Stimulated activated CD4-positive, alpha-beta T cell treated with anti-CD3 and anti-CD28 coated beads, Interleukin-15, amount 100 ng/mL, for 48 hours (primary cell): ENCODE results near the gene HPS4.

Experiments used
- DNase-seq, 2 donors: peaks; one replicate each; pipeline ENCODE4 v3.0.0-alpha.2; 2020; ENCODE audit warnings: low read depth in 2 of 2

Gene HPS4

DNA sequence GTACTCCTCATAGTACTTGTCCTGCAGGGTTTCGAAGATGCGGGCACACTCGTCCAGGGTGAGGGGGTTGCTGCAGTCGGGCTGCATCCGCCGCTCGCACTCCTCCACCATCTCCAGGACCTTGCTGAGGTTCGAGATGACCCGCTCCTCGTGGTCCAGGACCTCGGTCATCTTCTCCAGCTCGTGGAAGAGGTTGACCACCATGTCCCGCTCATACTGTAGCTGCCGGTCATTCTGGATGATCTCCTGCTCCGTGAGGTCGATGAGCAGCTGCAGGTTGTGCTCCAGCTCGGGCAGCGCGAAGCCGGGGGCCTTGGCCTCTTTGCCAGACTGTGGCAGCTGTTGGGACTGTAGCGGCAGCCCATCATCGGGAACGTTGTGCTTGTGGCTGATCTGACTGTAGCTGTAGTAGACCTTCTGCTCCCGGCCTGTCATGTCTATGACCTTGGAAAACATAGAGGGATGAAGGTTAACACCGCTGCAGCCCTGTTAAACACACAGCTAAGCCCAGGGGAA, 15.7 kb upstream of the HPS4 start:
- no peak for DNase-seq

DNA sequence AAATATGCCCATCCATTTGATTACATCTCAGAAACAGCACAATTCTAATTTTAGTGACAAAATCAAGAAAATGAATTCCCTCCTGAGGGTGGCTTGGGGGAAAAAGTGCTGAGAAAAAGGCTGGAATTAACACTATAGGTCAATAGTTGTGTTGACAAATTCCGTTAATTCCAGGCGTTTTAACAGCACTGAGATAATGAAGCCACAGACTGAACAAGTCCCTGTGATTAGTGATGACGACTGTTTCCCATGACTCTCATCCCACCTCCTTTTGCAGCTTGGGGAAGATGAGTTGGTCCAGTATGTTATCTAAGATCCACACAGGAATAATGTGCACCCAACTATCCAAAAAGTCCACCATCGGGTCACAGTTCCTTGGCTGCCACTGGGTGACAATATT, 12.9 kb upstream of the HPS4 start:
- DNase-seq, result no peak

DNA sequence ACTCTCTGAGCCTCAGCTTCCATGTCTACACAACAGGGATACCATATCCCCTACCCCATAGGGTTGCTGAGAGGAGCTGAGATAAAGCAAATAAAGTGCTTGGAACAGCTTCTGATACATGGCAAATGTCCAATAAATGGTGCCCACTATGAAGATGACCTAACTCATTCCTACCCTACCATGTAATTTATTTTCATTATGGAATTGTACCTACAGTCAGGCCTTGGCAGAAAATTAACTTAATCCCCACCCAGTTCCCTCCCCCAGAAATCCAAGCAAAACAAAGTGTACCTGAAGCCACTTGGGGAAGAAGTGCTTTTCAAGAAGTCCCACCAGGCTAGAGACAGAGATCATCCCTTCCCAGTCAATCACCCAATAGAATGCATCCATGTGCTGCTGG, 10.9 kb upstream of the HPS4 start:
- DNase-seq, result no peak

DNA sequence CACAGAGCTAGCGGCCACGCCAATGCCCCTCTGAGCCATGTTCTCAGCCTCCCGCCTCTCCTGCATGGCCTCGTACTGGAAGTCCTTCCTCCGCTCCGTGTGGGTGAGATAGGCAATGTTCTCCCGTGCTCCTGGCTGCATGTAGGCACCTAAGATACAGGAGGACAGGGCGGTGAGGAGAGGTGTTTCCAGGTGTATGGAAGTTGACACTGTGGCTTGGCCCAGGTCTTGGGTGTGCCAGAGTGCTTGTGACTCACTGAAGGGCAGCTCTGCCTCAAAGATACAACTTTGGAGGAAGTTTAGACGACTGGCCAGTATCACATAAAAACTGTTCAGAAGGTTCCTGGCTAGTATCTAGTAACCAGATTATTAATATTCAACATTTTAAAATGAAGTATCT, 8.6 kb upstream of the HPS4 start:
- no peak for DNase-seq

DNA sequence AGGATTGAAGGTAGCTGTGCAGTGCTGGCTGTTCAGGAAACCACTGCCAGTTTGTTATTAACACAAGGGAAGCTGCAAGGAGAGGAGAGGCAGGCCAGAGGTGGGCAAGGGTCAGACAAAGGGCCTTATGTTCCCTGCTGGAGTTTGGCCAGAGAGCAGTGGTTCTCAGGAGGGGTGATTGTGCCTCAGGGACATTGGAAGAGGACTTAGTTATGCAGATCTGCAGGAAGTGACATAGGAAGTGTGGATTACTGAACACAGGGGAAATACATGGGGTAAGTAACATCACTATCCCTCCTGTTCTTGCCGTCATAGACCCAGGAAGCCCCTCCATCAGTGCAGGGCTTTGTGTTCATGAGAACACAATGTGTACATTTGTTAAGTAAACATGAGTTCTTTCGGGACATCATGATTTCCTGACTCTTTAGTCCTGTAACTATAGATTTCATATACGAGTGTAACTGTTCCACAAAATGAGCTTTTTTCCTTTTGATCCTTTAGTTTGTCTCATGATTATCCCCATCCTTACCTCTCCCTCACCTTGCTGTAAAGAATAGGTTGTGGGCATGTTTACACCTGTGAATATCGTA, 6.0 kb upstream of the HPS4 start:
- DNase-seq, result no peak

DNA sequence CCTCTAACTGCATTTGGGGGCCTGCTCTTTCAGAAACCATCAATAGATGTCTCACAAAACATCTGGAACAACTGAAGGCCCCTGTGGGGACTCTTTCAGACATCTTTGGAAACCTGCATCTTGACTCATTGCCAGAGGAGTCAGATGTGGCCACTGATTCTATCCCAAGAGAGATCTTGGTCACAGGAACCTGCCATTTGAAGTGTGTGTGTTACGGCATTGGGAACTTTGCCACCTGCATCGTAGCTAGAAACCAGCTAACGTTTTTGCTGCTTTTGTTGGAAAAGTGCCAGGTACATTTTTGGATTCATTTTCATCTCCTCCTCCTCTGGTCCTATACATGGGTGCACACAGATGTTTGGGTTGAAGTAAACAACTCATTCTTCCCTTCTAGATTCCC, 4.4 kb upstream of the HPS4 start:
- DNase-seq, result no peak

DNA sequence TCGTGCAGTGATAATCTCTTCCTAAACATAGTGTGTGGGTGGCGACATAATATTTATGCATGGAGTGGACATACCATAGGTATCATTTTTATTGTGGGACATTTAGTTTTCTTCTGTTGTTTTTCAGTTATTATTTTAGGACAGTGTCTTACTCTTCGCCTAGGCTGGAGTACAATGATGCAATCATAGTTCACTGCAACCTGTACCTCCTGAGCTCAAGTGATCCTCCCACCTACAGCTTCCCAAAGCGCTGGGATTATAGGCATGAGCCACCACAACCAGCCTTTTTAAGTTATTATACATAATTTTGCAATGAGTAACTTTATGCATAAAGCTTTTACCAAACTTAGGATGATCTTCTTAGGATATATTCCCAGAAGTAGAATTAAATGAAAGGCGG, 2.8 kb upstream of the HPS4 start:
- DNase-seq, result no peak

DNA sequence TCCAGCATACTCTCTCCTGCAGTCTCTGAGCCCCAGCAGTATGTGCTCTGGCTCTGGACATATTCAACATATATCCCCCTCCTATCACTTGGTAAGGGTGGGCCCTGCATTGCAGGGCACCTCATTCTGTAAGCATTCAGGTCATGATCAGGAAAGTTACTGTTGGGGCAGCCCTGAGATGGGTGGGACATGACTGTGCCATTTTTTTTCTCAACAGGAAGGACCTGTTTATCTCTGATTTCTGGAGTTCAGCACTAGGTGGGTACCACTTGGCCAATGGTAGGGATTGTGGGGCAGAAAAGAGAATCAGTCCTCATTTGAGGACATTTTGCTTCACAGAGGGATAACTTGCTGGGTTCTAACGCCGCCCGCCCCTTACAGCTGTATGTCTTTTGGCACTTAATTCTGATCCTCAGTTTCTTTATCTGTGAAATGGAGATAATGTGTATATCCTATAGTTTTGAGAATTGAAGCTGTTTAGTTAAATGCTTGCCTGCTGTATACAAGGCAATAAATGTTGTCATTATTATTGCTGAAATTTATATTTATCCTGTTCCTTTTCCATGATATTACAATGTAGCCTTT, 2.3 kb upstream of the HPS4 start:
- DNase-seq, result no peak

DNA sequence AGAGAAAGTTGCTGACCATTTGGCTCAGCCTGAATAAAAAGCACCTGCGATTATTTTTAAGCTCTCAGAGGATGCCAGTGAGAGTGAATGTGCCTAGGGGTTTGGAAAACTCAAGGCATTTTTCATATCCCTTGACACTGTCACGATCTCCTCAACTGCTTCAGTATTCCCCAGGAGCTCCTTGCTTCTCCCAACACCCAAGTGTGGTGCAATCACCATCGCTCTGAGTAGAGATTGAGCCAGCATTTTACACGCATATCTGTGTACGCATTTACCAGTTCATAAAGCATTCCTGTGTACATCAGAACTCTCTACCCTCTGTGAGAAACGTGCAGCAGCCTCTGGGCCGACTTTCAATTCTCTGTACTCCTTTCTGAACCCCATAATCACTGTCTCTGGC, 1.4 kb upstream of the HPS4 start:
- DNase-seq, result no peak

DNA sequence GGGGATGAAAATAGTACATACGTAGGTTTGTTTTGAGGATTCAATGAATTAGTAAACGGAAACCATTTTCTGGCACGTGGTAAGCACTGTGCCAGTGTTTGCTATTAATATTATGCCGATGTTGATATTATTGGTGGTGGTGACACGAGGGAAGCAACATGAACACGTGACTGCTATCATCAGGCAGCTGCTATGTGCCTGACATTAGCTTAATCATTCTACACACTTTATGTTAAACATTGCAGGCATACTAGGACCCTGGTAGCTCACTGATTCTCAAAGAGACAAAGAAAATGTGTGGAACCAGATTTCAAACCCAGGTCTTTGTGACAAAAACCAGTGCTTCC, 750 bp upstream of the HPS4 start:
- no peak for DNase-seq

DNA sequence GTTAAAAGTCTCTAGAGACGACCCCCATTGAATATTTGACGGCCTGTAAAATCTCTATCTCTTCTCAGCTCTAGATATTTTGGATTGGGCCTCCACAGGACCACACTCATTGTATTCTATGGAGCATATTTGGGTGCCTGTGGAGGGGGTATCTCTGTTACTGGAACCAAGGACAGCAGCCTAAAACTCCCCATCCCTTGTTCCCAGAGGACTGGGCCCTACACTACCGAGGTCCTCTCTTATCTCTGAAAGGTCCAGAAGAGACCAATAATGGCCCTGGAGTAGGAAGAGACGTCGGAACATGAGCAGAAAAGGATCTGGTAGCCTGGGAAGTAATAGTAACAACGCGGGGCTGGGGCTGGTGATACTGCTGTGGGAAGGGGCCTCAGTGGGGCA, 542 bp downstream of the HPS4 start:
- no peak for DNase-seq

DNA sequence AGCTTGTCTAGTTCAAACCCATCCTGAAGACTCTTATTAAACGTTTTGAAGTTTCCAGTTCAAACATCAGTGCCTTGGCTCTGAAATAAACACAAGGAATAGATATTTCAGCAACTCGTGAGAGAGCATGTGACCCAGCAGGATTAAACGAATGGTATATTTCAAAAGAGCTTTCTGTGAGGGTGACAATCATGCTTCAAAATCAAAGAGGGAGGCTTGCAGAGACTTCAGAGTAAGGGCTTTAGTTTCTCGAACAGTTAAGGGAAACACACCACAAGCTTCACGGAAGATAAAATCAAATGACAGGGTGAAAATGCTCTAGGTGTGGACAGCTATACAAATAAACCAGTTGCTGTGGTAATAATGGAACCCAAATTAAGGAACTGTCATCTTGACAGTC, 1.4 kb downstream of the HPS4 start:
- DNase-seq, result no peak

DNA sequence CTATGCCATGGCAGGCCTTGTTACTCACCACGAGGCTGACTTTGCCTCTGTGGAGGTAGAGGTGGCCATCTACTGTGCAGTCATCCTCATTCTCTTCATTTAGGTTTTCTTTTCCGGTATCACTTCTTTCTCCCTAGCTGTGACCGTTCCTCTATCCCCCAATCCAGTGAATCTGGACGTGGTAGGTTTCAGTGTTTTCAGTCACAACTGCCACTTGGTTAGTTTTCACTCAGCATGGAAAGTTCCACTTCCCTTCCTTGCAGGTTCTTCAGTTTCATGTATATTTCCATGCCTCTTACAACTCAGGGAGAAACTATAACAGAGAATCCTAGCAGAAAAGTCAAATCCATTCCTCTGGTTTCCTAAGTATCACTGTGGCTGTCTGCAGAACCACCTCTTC, 1.9 kb downstream of the HPS4 start:
- DNase-seq, result no peak

DNA sequence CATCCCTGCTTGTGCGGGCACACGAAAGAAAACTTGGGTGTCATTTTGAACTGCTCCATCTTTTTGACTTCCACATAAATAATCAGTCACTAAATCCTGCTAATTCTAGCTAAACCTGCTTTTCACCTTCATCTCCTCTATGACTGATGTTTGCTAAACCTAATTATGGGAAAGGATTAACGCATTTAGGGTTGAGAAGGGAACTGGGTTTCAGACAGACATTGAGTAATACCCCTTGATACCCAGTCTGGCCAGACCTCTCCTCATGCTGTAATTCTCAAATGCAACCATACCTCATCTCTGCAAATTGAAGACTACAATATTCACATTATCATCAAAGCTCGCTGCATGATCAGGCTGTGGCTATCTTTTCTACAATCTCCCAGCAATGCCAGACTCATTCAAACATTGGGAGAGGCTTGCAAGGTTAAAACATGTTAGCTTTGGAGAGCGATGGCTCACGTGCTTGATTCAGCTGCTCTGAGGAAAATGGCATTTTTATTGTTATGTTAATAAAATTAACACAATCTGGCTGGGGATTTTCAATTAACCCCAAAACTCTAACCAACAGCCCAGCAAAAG, 2.4 kb downstream of the HPS4 start:
- DNase-seq, result no peak

DNA sequence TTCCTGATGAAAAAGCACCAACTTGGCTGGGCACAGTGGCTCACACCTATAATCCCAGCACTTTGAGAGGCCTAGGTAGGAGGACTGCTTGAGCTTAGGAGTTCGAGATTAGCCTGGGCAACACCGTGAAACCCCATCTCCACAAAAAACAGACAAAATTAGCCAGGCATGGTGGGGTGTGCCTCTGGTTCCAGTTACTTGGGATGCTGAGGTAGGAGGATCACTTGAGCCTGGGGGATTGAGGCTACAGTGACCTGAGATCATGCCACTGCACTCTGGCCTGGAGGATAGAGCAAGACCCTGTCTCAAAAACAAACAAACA, 3.0 kb downstream of the HPS4 start:
- no peak for DNase-seq

DNA sequence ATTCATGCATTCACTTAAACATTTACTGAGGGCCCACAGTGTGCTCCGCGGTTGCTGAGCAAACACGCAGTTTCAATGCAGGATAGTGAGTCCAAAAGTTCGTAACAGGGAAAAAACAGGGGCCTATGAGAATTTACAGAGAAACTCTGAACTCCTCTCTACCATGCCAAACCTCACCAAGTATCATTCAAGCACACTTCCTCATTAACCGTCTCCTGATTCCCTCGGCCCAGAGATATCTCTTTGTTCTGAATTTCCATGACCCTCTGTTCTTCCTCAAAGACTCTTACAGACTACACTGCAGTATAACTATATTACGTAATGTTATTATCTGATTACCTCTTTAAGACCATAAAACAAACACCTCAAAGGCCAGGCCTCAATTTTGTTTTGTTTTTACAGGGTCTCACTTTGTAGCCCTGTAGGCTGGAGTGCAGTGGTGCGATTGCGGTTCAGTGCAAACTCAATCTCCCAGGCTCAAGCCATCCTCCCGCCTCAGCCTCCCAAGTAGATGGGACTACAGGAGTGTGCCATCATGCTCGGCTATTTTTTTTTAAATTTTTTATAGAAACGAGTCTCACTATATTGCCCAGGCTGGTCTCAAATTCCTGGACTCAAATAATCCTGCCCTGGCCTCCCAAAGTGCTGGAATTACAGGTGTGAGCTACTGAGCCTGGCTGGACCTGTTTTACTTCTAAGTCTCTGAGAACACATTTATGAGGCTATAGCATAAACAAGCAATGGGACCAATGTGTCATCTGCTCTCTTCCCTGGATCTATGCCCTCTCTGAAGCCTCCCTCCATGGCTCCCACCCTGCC, 3.6 kb downstream of the HPS4 start:
- DNase-seq, result no peak

DNA sequence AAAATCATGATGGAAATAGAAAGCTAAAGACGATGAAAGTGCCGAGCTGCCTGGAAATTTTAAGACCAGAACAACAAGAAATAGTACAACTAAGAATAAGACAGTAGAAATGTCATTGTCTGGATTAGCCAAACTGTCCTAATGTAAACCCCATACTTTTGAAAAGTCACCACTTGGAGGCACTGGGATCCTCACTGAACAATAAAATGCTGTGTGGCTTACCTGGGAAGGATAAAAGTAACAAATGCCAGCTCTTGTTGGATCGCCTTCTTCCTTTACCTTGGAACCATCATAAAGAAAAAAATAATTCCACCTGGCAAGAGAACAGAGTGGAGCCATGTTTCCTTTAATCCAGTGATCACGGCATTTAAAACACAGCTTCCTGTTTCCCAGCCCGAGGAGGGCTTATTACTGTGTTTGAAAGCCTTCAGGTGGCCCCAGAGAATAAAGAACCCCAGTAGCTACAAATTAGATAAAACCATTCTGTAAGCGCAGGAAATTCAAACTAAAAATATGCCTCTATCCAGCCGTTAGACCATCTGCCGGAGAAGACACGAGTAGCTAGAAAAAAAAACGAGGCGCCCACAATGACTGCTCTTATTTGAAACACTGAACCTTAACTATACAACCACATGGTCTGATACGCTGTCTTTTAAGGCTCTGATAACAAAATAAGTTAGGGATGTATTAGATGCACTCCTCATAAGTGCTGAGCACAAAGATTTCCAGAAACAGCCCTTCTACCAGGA, 4.4 kb downstream of the HPS4 start:
- DNase-seq, result no peak

DNA sequence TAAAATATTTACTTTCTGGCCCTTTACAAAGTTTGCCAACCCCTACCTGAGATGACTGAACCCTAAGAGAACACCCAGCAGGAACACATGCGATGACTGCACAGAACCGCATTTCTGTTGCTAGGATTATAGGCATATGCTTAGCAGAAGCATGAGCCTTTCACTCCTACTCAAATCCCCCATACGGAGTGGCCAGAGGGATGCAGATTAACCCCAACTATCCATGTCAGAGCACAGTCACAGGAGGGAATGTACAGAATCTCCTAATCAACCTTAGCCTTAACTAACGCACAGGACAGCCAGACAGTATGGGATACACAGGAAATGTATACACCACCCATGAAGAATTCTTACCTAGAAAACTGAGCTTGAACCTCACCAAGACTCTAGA, 6.2 kb downstream of the HPS4 start:
- no peak for DNase-seq

DNA sequence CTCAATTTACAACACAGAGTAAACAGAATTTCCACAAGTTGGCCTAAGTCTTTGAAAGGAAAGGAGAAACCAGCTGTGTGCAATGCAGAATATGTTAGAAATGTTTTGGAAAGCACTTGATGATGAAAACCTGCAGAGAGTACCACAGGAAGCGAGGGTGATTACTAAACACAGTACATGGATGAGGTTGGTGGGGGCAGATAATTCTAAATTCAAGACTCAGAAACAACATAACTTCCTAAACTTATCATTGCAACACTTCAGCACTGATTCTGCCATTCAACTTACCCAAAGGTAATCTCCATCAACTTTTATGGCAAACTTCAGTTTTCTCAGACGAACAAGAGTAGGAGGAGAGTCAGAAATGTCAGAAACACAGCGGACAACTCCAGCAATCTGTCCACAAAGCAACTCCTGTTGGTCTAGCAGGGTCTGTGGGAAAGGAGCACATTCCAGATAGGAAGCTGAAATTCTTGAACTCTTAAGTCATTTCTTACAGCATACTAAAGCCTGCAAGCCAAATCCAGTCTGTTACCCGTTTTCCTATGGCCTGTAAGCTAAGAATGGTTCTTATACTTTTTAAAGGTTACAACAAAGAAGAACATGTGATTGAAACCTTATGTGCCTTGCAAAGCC, 6.8 kb downstream of the HPS4 start:
- no peak for DNase-seq

DNA sequence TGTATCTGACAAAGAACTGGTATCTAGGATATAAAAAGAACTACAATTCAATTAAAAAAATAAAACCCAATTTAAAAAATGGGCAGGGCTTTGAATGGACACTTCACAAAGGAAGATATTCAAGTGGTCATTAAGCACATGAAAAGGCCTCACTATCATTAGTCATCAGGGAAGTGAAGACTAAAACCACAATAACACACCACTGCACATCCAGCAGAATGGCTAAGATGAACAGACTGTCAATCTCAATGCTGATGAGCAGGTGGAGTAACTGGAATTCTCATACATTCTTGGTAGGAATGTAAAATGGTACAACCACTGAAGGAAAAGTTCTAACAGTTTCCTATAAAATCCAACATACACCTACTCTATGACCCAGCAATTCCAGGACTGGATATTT, 8.9 kb downstream of the HPS4 start:
- no peak for DNase-seq

DNA sequence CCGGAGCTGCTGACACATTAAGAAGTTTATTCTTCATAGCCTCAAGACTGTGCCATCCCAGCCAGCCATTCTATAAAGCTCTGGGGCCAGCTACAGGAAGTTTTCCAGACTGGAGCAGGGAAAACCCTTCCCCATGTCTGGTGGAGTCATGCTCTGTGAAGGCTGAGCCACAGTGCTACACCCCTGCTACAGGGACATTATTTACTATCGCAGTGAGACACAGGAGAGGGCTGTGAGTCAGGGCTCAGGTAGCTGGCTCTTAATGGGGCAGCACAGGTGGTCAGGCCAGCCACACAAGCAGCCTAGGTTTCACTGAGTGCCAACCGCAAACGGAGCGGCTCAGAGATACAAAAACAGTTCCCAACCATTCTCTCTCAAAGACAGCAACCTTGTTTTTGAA, 12.1 kb downstream of the HPS4 start:
- no peak for DNase-seq

DNA sequence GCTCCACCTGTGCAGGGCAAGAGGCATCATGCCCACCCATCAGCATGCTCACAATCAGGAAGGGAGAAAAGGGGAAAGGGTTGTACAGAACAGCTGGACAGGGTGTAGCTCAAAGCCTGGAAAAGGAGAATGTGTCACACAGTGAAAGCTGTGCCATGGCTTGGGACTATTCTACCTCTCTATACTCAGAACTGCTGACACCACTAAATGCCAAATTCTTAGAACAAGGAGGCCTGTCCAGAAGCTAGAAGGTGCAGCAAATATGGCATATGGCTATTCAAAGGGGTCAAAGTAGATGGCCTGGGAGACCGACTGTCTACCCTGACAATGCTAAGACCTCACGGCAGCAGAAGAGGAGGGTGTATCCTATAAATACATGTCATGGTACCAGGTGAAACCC, 12.8 kb downstream of the HPS4 start:
- DNase-seq, result no peak
